ENCODE measurements around the gene STMND1. TPM values are rescaled to one million over a fixed set of nuclear protein-coding genes. Genes with fewer than 3 reads are reported as not detected.

The STMND1 gene
- total and polyA plus RNA-seq, 12 donors = 0.06 TPM; not detected in 11

GRCh38 chr6:17165383-17165782 is 63.5 kb downstream of the STMND1 start:
- no peak for TF ChIP-seq POLR2A (IDR thresholded peaks at IDR 0.05)
- TF ChIP-seq, protein P1, sequence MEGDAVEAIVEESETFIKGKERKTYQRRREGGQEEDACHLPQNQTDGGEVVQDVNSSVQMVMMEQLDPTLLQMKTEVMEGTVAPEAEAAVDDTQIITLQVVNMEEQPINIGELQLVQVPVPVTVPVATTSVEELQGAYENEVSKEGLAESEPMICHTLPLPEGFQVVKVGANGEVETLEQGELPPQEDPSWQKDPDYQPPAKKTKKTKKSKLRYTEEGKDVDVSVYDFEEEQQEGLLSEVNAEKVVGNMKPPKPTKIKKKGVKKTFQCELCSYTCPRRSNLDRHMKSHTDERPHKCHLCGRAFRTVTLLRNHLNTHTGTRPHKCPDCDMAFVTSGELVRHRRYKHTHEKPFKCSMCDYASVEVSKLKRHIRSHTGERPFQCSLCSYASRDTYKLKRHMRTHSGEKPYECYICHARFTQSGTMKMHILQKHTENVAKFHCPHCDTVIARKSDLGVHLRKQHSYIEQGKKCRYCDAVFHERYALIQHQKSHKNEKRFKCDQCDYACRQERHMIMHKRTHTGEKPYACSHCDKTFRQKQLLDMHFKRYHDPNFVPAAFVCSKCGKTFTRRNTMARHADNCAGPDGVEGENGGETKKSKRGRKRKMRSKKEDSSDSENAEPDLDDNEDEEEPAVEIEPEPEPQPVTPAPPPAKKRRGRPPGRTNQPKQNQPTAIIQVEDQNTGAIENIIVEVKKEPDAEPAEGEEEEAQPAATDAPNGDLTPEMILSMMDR (IDR thresholded peaks at IDR 0.05) = no peak
- Histone ChIP-seq H3K9me3 (replicated peaks in 1 of 3) (no peaks in the 10 kb centered on the region), H3K27me3 (no peaks in the 10 kb centered on the region), H3K27ac (no peak overlapping the region), H3K4me1 (replicated peaks in 1 of 2) (no peaks in the 10 kb centered on the region), H3K4me3 (no peak overlapping the region), H3K36me3 (replicated peaks in 1 of 2) (no peaks in the 10 kb centered on the region)
- no peak for DNase-seq
- intact Hi-C loops (cut with DNase I) = no loop called here
- WGBS, 4 donors = 68 to 76% (median 74%) methylated on average over 5 of the region's 5 CpGs

DNA sequence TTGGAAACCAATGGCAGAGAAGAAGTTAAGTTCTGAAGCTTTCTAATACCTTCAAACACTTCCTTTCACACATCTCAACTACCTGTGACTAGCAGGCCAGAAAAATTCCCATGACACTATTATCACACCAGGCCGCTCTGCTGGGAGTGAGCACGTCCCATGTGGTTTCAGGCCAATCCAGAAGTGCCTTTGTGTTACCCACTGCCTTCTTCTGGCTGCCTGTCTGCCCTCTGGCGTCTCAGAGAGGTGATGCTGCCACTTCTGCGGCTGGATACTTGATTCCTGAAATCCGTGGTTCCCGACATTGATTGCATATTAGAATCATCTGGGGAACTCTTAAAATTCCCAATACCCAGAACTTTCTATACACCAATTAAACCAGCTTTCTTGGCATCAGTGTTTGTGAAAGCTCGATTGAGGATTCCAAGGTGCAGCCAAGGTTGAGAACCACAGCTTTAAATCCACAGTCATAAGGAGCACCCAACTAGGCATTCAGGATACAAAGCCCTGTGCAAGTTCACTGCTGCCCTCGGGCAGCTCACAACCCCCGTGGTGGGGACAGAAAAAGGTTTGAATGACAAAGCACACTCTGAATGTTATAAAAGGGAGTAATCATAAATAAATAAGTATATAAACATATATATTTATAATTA is 65.6 kb downstream of the STMND1 start:
- Histone ChIP-seq H3K36me3 (replicated peaks in 1 of 2) (no peaks in the 10 kb centered on the region), H3K9me3 (replicated peaks in 1 of 3) (no peaks in the 10 kb centered on the region), H3K27me3 (no peaks in the 10 kb centered on the region), H3K4me1 (replicated peaks in 1 of 2) (no peaks in the 10 kb centered on the region), H3K4me3 (no peak overlapping the region), H3K27ac (no peak overlapping the region)
- intact Hi-C loops (cut with DNase I) = no loop called here
- peak; percentile 15 to 65 (median 38) for DNase-seq
- 33 to 47% (median 35%) methylated on average over 9 of the region's 9 CpGs for WGBS, 4 donors
- TF ChIP-seq, protein P1 (IDR thresholded peaks at IDR 0.05) = peak in 4 of 6 experiments; percentile 11 to 48 (median 28)
- TF ChIP-seq POLR2A (IDR thresholded peaks at IDR 0.05) = no peak

- Histone ChIP-seq H3K36me3 (replicated peaks in 1 of 2) (no peaks in the 10 kb centered on the region), H3K27me3 (no peaks in the 10 kb centered on the region), H3K4me1 (replicated peaks in 1 of 2) (no peaks in the 10 kb centered on the region), H3K4me3 (no peak overlapping the region), H3K9me3 (replicated peaks in 1 of 3) (no peaks in the 10 kb centered on the region), H3K27ac (no peak overlapping the region)
- intact Hi-C loops (cut with DNase I) = no loop called here
- 79 to 85% (median 82%) methylated on average over 6 of the region's 6 CpGs for WGBS, 4 donors
- DNase-seq = no peak
- TF ChIP-seq POLR2A (IDR thresholded peaks at IDR 0.05) = no peak
- TF ChIP-seq, protein P1 (IDR thresholded peaks at IDR 0.05) = no peak
Measured at GRCh38 chr6:17169291-17169690, 67.4 kb downstream of the STMND1 start.

DNA sequence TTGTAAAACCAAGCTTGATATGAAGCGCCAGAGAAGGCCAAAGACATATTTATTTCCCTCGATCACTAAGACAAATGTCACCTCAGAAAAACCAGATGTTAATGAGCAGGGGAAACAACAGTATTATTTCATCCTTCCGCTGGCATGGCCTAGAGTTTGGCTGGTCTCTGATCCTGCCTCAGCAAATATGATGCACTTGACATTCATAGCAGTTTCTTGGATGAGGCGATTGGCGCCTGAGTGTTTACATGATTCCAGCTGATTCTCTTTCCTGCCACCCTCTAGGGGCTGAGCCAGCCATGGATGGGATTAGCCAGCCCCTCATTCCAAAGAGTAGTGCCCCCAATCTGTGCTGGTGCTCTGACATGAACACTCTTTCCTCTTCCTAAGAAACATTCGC is 67.9 kb downstream of the STMND1 start:
- Histone ChIP-seq H3K9me3 (replicated peaks in 1 of 3) (no peaks in the 10 kb centered on the region), H3K36me3 (replicated peaks in 1 of 2) (no peaks in the 10 kb centered on the region), H3K4me1 (replicated peaks in 1 of 2) (no peaks in the 10 kb centered on the region), H3K27me3 (no peaks in the 10 kb centered on the region), H3K27ac (no peak overlapping the region), H3K4me3 (no peak overlapping the region)
- no peak for DNase-seq
- no peak for TF ChIP-seq POLR2A (IDR thresholded peaks at IDR 0.05)
- TF ChIP-seq, protein P1 (IDR thresholded peaks at IDR 0.05) = no peak
- intact Hi-C loops (cut with DNase I) = no loop called here
- 85 to 94% (median 90%) methylated on average over 6 of the region's 6 CpGs for WGBS, 4 donors
